ENCODE data around the gene UFSP1. TPM values are rescaled to one million over a fixed set of nuclear protein-coding genes. Genes with fewer than 3 reads are reported as not detected.

The UFSP1 gene
- total RNA-seq, 1 experiment from 2014 or later: 4.8 TPM

DNA sequence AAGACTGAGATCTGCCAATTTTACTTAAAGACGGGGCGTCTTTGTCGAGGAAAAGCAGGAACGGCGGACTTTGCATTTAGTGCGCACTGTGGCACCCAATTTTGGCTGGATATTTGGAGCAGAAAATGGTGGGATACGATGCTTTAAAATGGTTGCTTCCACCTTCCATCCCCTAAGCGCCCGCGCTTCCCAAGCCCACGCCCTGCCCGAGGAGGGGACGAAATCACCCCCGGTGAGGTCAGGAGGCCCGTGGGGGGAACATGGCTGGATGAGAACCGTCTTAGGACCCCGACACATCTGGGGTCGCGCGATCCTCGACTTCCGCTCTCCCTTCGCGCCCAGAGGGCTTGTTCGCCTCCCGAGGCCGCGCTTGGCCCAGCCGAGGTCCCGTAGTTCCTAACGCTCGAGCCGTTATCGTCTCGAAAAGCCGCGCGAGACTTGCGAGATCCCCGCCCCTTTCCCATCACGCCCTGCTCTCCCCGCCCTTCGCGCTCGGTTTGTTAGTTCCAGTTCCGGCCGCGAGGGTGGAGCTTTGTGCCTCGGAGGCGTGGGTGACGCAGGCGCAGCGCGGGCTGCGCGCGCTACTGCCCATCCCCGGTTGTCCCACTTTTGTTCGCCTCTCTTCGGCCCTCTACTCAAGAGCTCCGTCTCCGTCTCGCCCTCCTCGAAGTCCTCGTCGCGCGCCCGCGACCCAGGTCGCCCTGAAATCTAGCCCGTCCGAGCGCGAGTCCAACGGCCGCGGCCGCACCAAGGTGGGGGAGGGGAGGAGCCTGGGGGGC lies 14.7 kb downstream of the UFSP1 start, which contains the start of gene SRRT (continued):
- TF ChIP-seq, protein P1, sequence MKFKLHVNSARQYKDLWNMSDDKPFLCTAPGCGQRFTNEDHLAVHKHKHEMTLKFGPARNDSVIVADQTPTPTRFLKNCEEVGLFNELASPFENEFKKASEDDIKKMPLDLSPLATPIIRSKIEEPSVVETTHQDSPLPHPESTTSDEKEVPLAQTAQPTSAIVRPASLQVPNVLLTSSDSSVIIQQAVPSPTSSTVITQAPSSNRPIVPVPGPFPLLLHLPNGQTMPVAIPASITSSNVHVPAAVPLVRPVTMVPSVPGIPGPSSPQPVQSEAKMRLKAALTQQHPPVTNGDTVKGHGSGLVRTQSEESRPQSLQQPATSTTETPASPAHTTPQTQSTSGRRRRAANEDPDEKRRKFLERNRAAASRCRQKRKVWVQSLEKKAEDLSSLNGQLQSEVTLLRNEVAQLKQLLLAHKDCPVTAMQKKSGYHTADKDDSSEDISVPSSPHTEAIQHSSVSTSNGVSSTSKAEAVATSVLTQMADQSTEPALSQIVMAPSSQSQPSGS (CRISPR knock-in tag; IDR thresholded peaks at IDR 0.05; ENCODE audit: borderline replicate concordance, low read depth): no peak
- TF ChIP-seq, protein P2, sequence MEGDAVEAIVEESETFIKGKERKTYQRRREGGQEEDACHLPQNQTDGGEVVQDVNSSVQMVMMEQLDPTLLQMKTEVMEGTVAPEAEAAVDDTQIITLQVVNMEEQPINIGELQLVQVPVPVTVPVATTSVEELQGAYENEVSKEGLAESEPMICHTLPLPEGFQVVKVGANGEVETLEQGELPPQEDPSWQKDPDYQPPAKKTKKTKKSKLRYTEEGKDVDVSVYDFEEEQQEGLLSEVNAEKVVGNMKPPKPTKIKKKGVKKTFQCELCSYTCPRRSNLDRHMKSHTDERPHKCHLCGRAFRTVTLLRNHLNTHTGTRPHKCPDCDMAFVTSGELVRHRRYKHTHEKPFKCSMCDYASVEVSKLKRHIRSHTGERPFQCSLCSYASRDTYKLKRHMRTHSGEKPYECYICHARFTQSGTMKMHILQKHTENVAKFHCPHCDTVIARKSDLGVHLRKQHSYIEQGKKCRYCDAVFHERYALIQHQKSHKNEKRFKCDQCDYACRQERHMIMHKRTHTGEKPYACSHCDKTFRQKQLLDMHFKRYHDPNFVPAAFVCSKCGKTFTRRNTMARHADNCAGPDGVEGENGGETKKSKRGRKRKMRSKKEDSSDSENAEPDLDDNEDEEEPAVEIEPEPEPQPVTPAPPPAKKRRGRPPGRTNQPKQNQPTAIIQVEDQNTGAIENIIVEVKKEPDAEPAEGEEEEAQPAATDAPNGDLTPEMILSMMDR (IDR thresholded peaks at IDR 0.05): no peak
- TF ChIP-seq TEAD4 (CRISPR knock-in tag; IDR thresholded peaks at IDR 0.05): no peak
- TF ChIP-seq, protein P3, sequence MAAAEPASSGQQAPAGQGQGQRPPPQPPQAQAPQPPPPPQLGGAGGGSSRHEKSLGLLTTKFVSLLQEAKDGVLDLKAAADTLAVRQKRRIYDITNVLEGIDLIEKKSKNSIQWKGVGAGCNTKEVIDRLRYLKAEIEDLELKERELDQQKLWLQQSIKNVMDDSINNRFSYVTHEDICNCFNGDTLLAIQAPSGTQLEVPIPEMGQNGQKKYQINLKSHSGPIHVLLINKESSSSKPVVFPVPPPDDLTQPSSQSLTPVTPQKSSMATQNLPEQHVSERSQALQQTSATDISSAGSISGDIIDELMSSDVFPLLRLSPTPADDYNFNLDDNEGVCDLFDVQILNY (CRISPR knock-in tag; IDR thresholded peaks at IDR 0.05): peak; percentile 67; the same call in 1 of the 2 replicates
- TF ChIP-seq ZNF317 (CRISPR knock-in tag; IDR thresholded peaks at IDR 0.05; ENCODE audit: borderline replicate concordance, low read depth): no peak
- TF ChIP-seq, protein P4, sequence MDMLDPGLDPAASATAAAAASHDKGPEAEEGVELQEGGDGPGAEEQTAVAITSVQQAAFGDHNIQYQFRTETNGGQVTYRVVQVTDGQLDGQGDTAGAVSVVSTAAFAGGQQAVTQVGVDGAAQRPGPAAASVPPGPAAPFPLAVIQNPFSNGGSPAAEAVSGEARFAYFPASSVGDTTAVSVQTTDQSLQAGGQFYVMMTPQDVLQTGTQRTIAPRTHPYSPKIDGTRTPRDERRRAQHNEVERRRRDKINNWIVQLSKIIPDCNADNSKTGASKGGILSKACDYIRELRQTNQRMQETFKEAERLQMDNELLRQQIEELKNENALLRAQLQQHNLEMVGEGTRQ (CRISPR knock-in tag; IDR thresholded peaks at IDR 0.05): no peak; the same call in none of the 2 replicates
- TF ChIP-seq, protein P5, sequence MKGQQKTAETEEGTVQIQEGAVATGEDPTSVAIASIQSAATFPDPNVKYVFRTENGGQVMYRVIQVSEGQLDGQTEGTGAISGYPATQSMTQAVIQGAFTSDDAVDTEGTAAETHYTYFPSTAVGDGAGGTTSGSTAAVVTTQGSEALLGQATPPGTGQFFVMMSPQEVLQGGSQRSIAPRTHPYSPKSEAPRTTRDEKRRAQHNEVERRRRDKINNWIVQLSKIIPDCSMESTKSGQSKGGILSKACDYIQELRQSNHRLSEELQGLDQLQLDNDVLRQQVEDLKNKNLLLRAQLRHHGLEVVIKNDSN (CRISPR knock-in tag; IDR thresholded peaks at IDR 0.05): no peak
- TF ChIP-seq RORB (CRISPR knock-in tag; IDR thresholded peaks at IDR 0.05): no peak
- TF ChIP-seq, protein P6, sequence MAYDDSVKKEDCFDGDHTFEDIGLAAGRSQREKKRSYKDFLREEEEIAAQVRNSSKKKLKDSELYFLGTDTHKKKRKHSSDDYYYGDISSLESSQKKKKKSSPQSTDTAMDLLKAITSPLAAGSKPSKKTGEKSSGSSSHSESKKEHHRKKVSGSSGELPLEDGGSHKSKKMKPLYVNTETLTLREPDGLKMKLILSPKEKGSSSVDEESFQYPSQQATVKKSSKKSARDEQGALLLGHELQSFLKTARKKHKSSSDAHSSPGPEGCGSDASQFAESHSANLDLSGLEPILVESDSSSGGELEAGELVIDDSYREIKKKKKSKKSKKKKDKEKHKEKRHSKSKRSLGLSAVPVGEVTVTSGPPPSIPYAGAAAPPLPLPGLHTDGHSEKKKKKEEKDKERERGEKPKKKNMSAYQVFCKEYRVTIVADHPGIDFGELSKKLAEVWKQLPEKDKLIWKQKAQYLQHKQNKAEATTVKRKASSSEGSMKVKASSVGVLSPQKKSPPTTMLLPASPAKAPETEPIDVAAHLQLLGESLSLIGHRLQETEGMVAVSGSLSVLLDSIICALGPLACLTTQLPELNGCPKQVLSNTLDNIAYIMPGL (CRISPR knock-in tag; IDR thresholded peaks at IDR 0.05): peak; percentile 11; the same call in 1 of the 2 replicates
- TF ChIP-seq, protein P7, sequence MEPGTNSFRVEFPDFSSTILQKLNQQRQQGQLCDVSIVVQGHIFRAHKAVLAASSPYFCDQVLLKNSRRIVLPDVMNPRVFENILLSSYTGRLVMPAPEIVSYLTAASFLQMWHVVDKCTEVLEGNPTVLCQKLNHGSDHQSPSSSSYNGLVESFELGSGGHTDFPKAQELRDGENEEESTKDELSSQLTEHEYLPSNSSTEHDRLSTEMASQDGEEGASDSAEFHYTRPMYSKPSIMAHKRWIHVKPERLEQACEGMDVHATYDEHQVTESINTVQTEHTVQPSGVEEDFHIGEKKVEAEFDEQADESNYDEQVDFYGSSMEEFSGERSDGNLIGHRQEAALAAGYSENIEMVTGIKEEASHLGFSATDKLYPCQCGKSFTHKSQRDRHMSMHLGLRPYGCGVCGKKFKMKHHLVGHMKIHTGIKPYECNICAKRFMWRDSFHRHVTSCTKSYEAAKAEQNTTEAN (CRISPR knock-in tag; IDR thresholded peaks at IDR 0.05): 0 out of 2 replicates have a peak, but pooled peaks have one; percentile 47

DNA sequence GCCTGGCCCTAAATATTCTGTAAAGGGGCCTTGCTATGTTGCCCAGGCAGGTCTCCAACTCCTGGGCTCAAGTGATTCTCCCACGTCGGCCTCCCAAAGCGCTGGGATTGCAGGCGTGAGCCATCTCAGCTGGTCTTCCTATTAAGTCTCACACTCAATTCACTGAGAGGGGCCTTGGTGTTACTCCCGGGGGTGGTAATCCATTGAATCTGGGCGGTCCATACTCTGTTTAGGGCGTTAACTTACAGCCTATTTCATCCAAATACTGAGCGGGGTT lies 15.3 kb downstream of the UFSP1 start:
- ChIA-PET CTCF (interaction anchor here (1.2 to 2.2 kb wide), 2 partner anchors 74 to 169 kb away, joined by 9 to 14 read pairs; partner anchors contain the start of gene POP7), POLR2A (interaction anchor here (1.6 to 3.1 kb wide), 2 partner anchors 14 to 69 kb away, joined by 4 to 71 read pairs; partner anchors contain the start of gene UFSP1)
- H3K4me3 Mint-ChIP-seq: peak overlapping the region; percentile 98
- no peaks in the 10 kb centered on the region for H3K27me3 Mint-ChIP-seq (ENCODE audit: low read depth)
- peaks cover 19% of the 10 kb centered on the region for H3K4me1 Mint-ChIP-seq
- H3K36me3 Mint-ChIP-seq: peaks cover 80% of the 10 kb centered on the region
- no peaks in the 10 kb centered on the region for H3K9me3 Mint-ChIP-seq
- ATAC-seq (peak; percentile 4), DNase-seq (ENCODE audit: low spot score) (no peak)
- peak overlapping the region; percentile 99 for H3K27ac Mint-ChIP-seq
- TF ChIP-seq NR2C2 (CRISPR knock-in tag; IDR thresholded peaks at IDR 0.05) (no peak), ELF4 (CRISPR knock-in tag; IDR thresholded peaks at IDR 0.05; ENCODE audit: low read depth) (no peak), MYBL2 (CRISPR knock-in tag; IDR thresholded peaks at IDR 0.05) (no peak), JAZF1 (CRISPR knock-in tag; IDR thresholded peaks at IDR 0.05) (no peak), TCF7 (CRISPR knock-in tag; IDR thresholded peaks at IDR 0.05; ENCODE audit: low read depth) (no peak), SOX15 (CRISPR knock-in tag; IDR thresholded peaks at IDR 0.05) (no peak), ZNF671 (CRISPR knock-in tag; IDR thresholded peaks at IDR 0.05) (no peak), ZNF317 (CRISPR knock-in tag; IDR thresholded peaks at IDR 0.05; ENCODE audit: borderline replicate concordance, low read depth) (no peak), ZNF423 (CRISPR knock-in tag; IDR thresholded peaks at IDR 0.05) (no peak), ZBTB21 (CRISPR knock-in tag; IDR thresholded peaks at IDR 0.05; ENCODE audit: borderline replicate concordance) (no peak), ZNF396 (CRISPR knock-in tag; IDR thresholded peaks at IDR 0.05; ENCODE audit: borderline replicate concordance) (no peak)
- TF ChIP-seq, protein P8, sequence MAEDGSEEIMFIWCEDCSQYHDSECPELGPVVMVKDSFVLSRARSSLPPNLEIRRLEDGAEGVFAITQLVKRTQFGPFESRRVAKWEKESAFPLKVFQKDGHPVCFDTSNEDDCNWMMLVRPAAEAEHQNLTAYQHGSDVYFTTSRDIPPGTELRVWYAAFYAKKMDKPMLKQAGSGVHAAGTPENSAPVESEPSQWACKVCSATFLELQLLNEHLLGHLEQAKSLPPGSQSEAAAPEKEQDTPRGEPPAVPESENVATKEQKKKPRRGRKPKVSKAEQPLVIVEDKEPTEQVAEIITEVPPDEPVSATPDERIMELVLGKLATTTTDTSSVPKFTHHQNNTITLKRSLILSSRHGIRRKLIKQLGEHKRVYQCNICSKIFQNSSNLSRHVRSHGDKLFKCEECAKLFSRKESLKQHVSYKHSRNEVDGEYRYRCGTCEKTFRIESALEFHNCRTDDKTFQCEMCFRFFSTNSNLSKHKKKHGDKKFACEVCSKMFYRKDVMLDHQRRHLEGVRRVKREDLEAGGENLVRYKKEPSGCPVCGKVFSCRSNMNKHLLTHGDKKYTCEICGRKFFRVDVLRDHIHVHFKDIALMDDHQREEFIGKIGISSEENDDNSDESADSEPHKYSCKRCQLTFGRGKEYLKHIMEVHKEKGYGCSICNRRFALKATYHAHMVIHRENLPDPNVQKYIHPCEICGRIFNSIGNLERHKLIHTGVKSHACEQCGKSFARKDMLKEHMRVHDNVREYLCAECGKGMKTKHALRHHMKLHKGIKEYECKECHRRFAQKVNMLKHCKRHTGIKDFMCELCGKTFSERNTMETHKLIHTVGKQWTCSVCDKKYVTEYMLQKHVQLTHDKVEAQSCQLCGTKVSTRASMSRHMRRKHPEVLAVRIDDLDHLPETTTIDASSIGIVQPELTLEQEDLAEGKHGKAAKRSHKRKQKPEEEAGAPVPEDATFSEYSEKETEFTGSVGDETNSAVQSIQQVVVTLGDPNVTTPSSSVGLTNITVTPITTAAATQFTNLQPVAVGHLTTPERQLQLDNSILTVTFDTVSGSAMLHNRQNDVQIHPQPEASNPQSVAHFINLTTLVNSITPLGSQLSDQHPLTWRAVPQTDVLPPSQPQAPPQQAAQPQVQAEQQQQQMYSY (CRISPR knock-in tag; IDR thresholded peaks at IDR 0.05): no peak
